ENCODE measurements around the gene BTBD7.
A peak's percentile ranks its signal among the peaks of the same experiment; 100 is the strongest.

BTBD7 gene

GRCh38 chr14:93232159-93232558 is 100.7 kb downstream of the BTBD7 start:
- no peak for FAIRE-seq

GRCh38 chr14:93231129-93231979 is 101.5 kb downstream of the BTBD7 start:
- DNase-seq (ENCODE audit: insufficient read length, low spot score) = no peak
- FAIRE-seq = peak; percentile 54
- TF ChIP-seq TAF1 (IDR thresholded peaks at IDR 0.05; ENCODE audit: low read depth, low read length) (no peak), POLR2AphosphoS5 (IDR thresholded peaks at IDR 0.05; ENCODE audit: low read depth, low read length) (no peak), SPI1 (IDR thresholded peaks at IDR 0.05; ENCODE audit: low read depth, low read length) (no peak), POLR2A (IDR thresholded peaks at IDR 0.05; ENCODE audit: low read depth, low read length) (no peak), POU2F2 (IDR thresholded peaks at IDR 0.05; ENCODE audit: low read depth, low read length) (no peak), PAX5 (IDR thresholded peaks at IDR 0.05; ENCODE audit: insufficient read depth, low read length, severe bottlenecking) (no peak)

More at GRCh38 chr14:93232159-93232558, 100.7 kb downstream of the BTBD7 start:
- no peak for DNase-seq (ENCODE audit: insufficient read length, low spot score)
- TF ChIP-seq POLR2A (IDR thresholded peaks at IDR 0.05; ENCODE audit: low read depth, low read length) = no peak
- no peak for TF ChIP-seq TAF1 (IDR thresholded peaks at IDR 0.05; ENCODE audit: low read depth, low read length)
- TF ChIP-seq PAX5 (IDR thresholded peaks at IDR 0.05; ENCODE audit: insufficient read depth, low read length, severe bottlenecking) = no peak
- TF ChIP-seq SPI1 (IDR thresholded peaks at IDR 0.05; ENCODE audit: low read depth, low read length) = no peak
- TF ChIP-seq POLR2AphosphoS5 (IDR thresholded peaks at IDR 0.05; ENCODE audit: low read depth, low read length) = no peak
- TF ChIP-seq POU2F2 (IDR thresholded peaks at IDR 0.05; ENCODE audit: low read depth, low read length) = no peak

- no peak for DNase-seq (ENCODE audit: insufficient read length, low spot score)
- TF ChIP-seq TAF1 (IDR thresholded peaks at IDR 0.05; ENCODE audit: low read depth, low read length) = no peak
- no peak for FAIRE-seq
Measured at GRCh38 chr14:93230539-93230938, 102.3 kb downstream of the BTBD7 start.

GRCh38 chr14:93228550-93228949 is 104.3 kb downstream of the BTBD7 start:
- no peak for DNase-seq (ENCODE audit: insufficient read length, low spot score)
- TF ChIP-seq POLR2A (IDR thresholded peaks at IDR 0.05; ENCODE audit: low read depth, low read length) (no peak), SPI1 (IDR thresholded peaks at IDR 0.05; ENCODE audit: low read depth, low read length) (no peak), PAX5 (IDR thresholded peaks at IDR 0.05; ENCODE audit: insufficient read depth, low read length, severe bottlenecking) (no peak)
- no peak for FAIRE-seq

GRCh38 chr14:93223565-93223964 is 109.3 kb downstream of the BTBD7 start:
- DNase-seq (ENCODE audit: insufficient read length, low spot score) (no peak), FAIRE-seq (no peak)
- TF ChIP-seq TAF1 (IDR thresholded peaks at IDR 0.05; ENCODE audit: low read depth, low read length) (no peak), POU2F2 (IDR thresholded peaks at IDR 0.05; ENCODE audit: low read depth, low read length) (no peak), SPI1 (IDR thresholded peaks at IDR 0.05; ENCODE audit: low read depth, low read length) (no peak), POLR2AphosphoS5 (IDR thresholded peaks at IDR 0.05; ENCODE audit: low read depth, low read length) (no peak), PAX5 (IDR thresholded peaks at IDR 0.05; ENCODE audit: insufficient read depth, low read length, severe bottlenecking) (no peak), POLR2A (IDR thresholded peaks at IDR 0.05; ENCODE audit: low read depth, low read length) (no peak)

- FAIRE-seq (peak; percentile 38), DNase-seq (ENCODE audit: insufficient read length, low spot score) (no peak)
- TF ChIP-seq PAX5 (IDR thresholded peaks at IDR 0.05; ENCODE audit: insufficient read depth, low read length, severe bottlenecking) = no peak
- TF ChIP-seq POU2F2 (IDR thresholded peaks at IDR 0.05; ENCODE audit: low read depth, low read length) = no peak
- no peak for TF ChIP-seq POLR2A (IDR thresholded peaks at IDR 0.05; ENCODE audit: low read depth, low read length)
- no peak for TF ChIP-seq SPI1 (IDR thresholded peaks at IDR 0.05; ENCODE audit: low read depth, low read length)
- no peak for TF ChIP-seq TAF1 (IDR thresholded peaks at IDR 0.05; ENCODE audit: low read depth, low read length)
- TF ChIP-seq POLR2AphosphoS5 (IDR thresholded peaks at IDR 0.05; ENCODE audit: low read depth, low read length) = no peak
Measured at GRCh38 chr14:93220509-93220908, 112.3 kb downstream of the BTBD7 start.

GRCh38 chr14:93219103-93219726 is 113.6 kb downstream of the BTBD7 start:
- TF ChIP-seq SPI1 (IDR thresholded peaks at IDR 0.05; ENCODE audit: low read depth, low read length) (no peak), POLR2A (IDR thresholded peaks at IDR 0.05; ENCODE audit: low read depth, low read length) (no peak), POLR2AphosphoS5 (IDR thresholded peaks at IDR 0.05; ENCODE audit: low read depth, low read length) (no peak), PAX5 (IDR thresholded peaks at IDR 0.05; ENCODE audit: insufficient read depth, low read length, severe bottlenecking) (no peak), POU2F2 (IDR thresholded peaks at IDR 0.05; ENCODE audit: low read depth, low read length) (no peak), TAF1 (IDR thresholded peaks at IDR 0.05; ENCODE audit: low read depth, low read length) (no peak)
- FAIRE-seq = peak; percentile 71
- no peak for DNase-seq (ENCODE audit: insufficient read length, low spot score)

GRCh38 chr14:93214598-93214997 is 118.2 kb downstream of the BTBD7 start:
- TF ChIP-seq PAX5 (IDR thresholded peaks at IDR 0.05; ENCODE audit: insufficient read depth, low read length, severe bottlenecking) = no peak
- TF ChIP-seq POLR2AphosphoS5 (IDR thresholded peaks at IDR 0.05; ENCODE audit: low read depth, low read length) = no peak
- no peak for TF ChIP-seq POU2F2 (IDR thresholded peaks at IDR 0.05; ENCODE audit: low read depth, low read length)
- DNase-seq (ENCODE audit: insufficient read length, low spot score) (no peak), FAIRE-seq (no peak)

- TF ChIP-seq POLR2AphosphoS5 (IDR thresholded peaks at IDR 0.05; ENCODE audit: low read depth, low read length) (no peak), POU2F2 (IDR thresholded peaks at IDR 0.05; ENCODE audit: low read depth, low read length) (no peak), SPI1 (IDR thresholded peaks at IDR 0.05; ENCODE audit: low read depth, low read length) (peak; percentile 47; the same call in 1 of the 2 replicates), TAF1 (IDR thresholded peaks at IDR 0.05; ENCODE audit: low read depth, low read length) (no peak), PAX5 (IDR thresholded peaks at IDR 0.05; ENCODE audit: insufficient read depth, low read length, severe bottlenecking) (no peak), POLR2A (IDR thresholded peaks at IDR 0.05; ENCODE audit: low read depth, low read length) (no peak)
- FAIRE-seq (peak; percentile 9), DNase-seq (ENCODE audit: insufficient read length, low spot score) (no peak)
Measured at GRCh38 chr14:93212432-93212831, 120.4 kb downstream of the BTBD7 start.

Data from GM12891 (cell line).